ENCODE results near the gene NEMP1.
A peak's percentile ranks its signal among the peaks of the same experiment; 100 is the strongest.

NEMP1 gene

DNA sequence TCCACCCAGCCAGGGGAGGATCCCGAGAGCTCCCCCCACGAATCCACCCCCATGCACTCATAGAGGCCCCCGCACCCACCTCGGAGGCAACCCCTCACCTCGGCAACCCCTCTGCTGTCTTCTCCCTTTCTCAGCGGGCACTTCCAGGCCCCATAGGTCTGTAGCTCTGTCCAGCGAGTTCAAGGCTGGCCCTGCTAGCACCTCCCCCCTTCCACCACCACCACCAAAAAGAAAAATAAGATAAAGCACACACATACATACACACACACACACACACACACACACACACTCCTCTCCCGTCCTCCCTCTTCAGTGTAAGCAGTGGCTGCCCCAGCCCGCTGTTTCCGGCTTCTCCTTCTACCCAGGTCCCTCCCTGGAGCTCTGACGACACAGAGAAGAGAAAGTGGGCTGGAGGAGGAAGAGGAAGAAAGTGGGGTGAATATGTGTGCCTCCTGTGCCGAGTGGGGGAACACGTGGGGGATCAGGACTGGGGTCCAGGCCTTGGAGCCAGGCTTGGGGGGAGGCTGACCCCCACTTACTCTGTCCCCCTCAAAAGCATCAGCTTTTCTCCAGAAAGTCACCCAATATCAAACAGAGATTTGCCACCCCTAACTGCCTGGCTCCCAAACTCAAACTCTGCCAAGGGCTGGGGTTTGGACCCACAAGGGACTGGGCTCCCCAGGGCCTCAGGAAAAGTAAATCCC, 32.6 kb upstream of the NEMP1 start, which contains the start of gene STAT6:
Gene STAT6 (minus strand): TSS at position 332 of the 704 bp plus-strand sequence. CDS start 3,084 bp downstream, outside the sequence.
- peak; percentile 79 for ATAC-seq
- peaks cover 60% of the 10 kb centered on the region for H3K4me1 Mint-ChIP-seq

DNA sequence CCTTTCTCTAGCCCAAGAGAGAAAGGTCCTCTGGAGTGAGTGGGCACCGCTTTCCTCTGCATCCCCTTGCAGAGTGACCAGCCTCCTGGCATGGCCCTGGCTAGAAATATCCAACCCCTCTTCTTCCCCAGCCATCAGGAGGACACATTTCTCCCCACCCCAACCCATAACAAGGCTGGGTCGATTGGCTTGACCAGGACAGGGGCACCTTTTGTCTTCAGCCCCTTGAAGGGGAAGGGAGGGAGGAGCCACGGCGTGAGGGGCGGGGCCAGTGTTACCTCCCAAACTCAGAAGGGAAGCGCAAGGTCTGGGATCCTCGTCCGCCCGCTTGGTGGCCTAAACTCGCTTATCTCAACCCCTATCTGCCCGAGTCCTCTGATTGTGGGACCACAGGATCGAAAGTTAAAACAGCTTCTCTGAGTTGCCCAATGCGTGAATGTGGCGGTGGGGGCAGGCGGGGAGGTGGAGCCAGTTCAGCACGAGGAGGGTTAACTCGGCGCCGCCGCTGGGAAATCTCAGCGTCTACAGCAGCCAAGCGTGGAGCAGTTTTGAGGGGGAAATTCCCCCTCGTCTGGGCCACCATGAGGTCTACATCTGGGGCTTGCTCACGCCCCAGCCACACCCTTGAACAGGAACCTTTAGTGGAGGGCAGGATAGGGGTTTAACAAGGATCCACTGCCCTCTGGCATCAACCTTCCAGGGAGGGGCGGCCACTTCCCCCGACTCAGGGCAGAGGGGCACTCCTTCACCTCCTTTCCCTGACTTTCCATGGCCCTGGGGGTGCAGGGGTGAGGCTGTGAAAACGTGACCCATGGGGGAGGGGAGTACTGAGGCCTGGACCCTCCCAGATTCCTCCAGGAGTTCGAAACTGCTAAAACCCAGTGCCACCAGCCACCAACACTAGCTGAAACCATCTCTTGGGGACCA, 31.8 kb upstream of the NEMP1 start:
- Mint-ChIP-seq H3K4me1 (peaks cover 68% of the 10 kb centered on the region), H3K27ac (peak overlapping the region; percentile 95), H3K36me3 (peaks cover 68% of the 10 kb centered on the region), H3K4me3 (peak overlapping the region; percentile 88), H3K9me3 (no peaks in the 10 kb centered on the region)
- ATAC-seq (peak; percentile 56), DNase-seq (ENCODE audit: low spot score in 2 of 2) (peak; percentile 43 to 84)

More for the DNA sequence above, 32.6 kb upstream of the NEMP1 start, which contains the start of gene STAT6:
- peak within 1 kb of the TSS; percentile 95 for H3K27ac Mint-ChIP-seq
- H3K36me3 Mint-ChIP-seq: peaks cover 60% of the 10 kb centered on the region
- DNase-seq (ENCODE audit: low spot score in 2 of 2): peak; percentile 59 to 85
- H3K9me3 Mint-ChIP-seq: no peaks in the 10 kb centered on the region
- H3K4me3 Mint-ChIP-seq: peak within 1 kb of the TSS; percentile 88

DNA sequence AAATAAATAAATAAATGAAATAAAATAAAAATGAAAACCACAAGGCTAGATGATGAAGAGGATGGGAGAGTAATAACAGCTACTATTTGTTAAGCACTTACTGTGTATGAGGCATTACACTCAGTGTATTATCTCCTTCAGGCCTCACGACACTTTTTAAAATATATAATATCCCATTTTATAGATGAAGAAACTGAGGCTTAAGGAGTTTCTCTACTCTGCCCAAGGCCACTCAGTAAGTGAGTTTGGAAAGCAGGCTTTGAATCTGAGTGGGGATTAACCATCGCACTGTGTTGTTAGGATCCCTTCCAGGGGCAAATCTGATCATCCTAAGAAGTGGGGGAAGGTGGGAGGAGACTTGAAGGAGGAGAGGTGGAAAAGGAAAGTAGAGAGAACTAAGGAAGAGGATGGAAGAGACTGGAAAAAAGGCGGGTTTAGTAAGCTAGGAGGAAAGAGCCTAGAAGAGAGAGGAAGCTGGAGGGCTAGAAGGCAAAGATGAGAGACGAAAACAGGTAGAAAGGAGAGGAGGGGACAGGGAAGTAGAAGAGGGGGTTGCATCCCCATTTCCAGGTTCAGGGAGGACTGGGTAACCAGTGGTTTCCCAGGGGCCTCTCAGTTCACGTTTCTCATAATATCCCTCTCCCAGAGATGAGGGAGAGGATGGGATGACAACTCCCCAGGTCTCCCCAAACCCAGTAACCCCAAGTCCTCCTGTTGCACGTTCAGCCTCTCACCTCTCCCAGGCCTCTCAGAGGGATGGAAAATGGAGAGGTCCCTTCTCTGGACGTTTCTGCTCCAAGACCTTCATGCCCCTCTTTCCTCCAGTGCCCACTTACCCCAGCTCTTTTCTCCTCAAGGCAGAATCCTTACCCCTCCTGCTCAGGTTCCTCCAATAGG, 30.9 kb upstream of the NEMP1 start:
- Mint-ChIP-seq H3K4me3 (peak overlapping the region; percentile 88), H3K36me3 (peaks cover 77% of the 10 kb centered on the region), H3K4me1 (peaks cover 77% of the 10 kb centered on the region), H3K9me3 (no peaks in the 10 kb centered on the region), H3K27ac (peak overlapping the region; percentile 95)
- ATAC-seq (no peak), DNase-seq (ENCODE audit: low spot score in 2 of 2) (no peak)

DNA sequence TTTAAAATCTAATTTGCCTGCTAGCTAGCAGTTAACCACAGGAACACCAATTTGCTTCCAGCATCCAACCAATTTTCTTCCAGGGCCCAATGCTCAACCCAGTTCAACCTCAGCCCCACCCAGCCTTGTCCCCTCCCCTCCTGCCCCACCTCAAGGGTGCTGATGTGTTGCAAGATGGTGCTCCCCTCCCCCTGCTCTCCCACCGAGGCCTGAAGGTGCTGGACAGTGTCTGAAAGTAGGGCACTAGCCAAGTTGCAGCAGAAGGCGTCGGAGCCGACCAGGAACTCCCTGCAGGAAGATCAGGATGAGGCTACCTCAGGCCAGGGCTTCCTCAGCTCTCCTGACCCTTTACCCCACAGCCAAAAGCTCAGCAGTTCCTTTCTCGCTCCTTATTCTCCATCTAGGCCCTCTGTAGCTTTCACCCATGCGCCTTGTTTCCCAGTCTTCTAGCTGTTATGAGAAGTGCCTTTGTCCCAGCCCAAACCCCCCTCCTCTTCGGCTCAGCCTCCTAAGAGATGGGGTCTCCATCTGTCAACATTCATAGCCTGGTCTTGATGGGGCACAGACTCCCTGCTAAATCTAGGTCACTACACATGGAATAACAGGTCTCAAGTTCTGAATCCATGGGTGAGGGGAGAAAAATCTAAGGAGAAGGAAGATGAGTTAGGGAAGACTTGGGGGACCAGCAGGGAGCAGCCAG, 29.0 kb upstream of the NEMP1 start:
- Mint-ChIP-seq H3K36me3 (peaks cover 95% of the 10 kb centered on the region), H3K4me1 (peaks cover 80% of the 10 kb centered on the region), H3K27ac (peak overlapping the region; percentile 95), H3K4me3 (peak overlapping the region; percentile 88), H3K9me3 (no peaks in the 10 kb centered on the region)
- ATAC-seq (no peak), DNase-seq (ENCODE audit: low spot score in 2 of 2) (no peak)

DNA sequence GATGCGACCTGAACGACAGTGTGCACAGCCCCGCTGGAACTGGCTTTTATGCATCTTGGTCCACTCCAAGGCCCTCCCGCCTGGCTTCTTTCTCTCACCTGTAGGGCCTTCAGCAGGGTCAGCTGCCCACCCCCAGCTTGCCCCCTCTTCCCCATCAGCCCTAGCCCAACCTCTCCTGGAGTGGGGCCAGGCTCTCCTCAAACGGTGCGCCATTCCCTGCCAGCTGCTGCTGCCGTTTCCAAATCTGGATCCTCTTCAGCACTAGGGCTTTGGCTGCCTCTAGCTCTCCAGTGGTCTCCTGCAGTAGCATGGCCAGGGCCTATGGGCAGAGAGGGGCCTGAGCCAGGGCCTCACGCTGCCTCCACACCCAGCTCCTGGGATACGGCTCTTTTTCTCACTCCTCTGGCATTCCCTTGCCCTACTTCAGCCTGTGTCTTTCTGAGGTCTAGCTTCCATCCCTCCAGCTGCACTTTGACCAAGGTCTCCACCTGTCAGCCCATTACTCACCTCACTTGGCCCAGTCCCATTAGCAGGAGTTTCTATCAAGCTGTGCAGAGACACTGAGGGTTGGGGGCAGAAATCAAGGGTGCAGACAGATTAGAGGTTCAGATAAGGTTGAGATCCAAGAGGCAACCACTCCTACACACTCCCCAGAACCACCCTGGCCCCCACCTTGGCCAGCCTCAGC, 27.6 kb upstream of the NEMP1 start:
- Mint-ChIP-seq H3K4me1 (peaks cover 77% of the 10 kb centered on the region), H3K36me3 (peaks cover 97% of the 10 kb centered on the region), H3K9me3 (no peaks in the 10 kb centered on the region), H3K27ac (peak overlapping the region; percentile 95), H3K4me3 (no peak overlapping the region)
- ATAC-seq (no peak), DNase-seq (ENCODE audit: low spot score in 2 of 2) (no peak)

DNA sequence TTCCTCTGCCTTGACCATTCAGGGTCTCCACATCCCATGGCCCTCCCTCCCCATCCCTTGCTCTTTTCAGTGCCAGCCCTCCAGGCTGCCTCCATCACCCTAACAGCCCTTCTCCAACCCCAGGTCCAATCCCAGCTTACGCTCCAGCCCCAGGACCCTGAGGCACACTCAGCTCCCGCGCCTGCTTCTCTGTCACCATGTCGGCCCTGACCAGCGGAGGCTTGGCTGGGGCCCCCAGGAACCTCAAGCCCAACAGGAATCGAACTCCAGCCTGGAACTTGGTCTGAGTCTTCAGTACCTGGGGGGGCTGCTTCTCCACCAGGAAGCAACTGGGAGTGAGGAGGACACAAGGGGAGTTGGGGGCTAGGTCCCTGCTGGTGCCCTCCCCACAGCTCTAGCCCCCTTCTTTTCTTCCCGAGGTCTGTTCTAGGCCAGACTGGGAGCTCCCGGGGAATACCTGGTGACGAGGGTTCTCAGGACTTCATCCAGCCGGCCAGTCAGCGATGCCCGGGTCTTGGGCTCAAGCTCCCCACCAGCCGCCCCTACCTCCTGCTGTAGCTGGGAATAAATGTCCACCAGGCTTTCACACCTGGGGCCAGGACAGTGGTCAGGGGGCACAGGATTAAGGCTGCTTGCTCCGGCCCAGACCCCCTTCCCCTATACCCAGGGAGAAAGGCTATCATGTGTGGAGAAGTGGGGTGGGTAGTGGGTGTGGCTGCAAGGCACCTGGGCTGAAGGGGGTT, 26.6 kb upstream of the NEMP1 start:
- Mint-ChIP-seq H3K4me3 (no peak overlapping the region), H3K9me3 (no peaks in the 10 kb centered on the region), H3K27ac (peak overlapping the region; percentile 95), H3K4me1 (peaks cover 76% of the 10 kb centered on the region), H3K36me3 (peaks cover 100% of the 10 kb centered on the region)
- DNase-seq (ENCODE audit: low spot score in 2 of 2): no peak
- no peak for ATAC-seq

DNA sequence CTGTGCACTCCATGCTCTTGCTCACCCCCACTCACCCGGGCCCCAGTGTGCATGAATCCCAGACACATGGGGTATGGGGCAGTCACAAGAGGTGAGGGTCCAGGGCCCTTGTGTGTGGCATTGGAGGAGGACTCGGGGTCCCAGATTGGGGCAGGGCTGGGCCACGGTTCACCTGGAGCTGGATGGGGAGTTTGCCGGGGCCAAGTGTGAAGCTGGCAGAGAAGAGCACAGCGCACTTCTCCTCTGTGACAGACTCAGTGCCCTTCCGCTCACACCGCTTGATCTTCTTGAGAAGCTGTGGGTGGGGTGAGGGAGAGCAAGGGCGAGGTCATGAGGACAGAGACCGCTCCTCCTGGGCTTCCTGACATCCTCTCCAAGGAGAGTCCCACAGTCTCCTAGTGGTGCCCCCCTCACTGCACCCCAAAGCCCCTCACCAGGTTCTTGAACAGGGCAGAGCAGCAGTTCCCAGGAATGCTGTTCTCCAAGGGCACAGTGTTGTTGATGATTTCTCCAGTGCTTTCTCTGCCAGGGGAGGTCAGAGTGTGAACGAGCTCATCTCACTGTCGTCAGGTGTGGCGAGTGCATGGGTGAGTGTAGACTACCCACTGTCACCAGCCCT, 25.8 kb upstream of the NEMP1 start:
- Mint-ChIP-seq H3K27ac (peak overlapping the region; percentile 56), H3K9me3 (no peaks in the 10 kb centered on the region)

DNA sequence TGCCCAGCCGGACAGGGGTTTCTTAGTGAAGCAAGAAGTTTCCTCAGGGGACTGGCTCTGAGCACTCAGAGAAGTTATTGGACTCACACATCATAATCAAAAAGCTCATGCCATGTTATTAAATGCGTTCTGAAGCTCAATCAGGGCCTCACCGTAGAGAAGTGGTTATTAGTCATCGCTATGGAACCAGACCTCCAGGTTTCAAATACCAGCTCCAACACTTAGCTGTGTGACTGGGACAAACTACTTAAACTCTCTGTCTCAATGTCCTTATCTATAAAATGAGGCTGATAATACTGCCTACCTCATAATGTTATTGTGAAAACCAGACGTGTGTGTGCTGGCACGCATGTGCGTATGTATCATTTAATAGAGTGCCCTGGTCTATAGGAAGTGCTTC, 25.3 kb upstream of the NEMP1 start:
- DNase-seq (ENCODE audit: low spot score in 2 of 2) (no peak), ATAC-seq (no peak)
- peaks cover 100% of the 10 kb centered on the region for H3K36me3 Mint-ChIP-seq
- no peaks in the 10 kb centered on the region for H3K9me3 Mint-ChIP-seq
- peaks cover 75% of the 10 kb centered on the region for H3K4me1 Mint-ChIP-seq
- peak overlapping the region; percentile 37 for H3K27ac Mint-ChIP-seq
- no peak overlapping the region for H3K4me3 Mint-ChIP-seq

More for the DNA sequence above, 25.8 kb upstream of the NEMP1 start:
- Mint-ChIP-seq H3K4me1 (peaks cover 75% of the 10 kb centered on the region), H3K4me3 (no peak overlapping the region), H3K36me3 (peaks cover 100% of the 10 kb centered on the region)
- no peak for ATAC-seq
- no peak for DNase-seq (ENCODE audit: low spot score in 2 of 2)

DNA sequence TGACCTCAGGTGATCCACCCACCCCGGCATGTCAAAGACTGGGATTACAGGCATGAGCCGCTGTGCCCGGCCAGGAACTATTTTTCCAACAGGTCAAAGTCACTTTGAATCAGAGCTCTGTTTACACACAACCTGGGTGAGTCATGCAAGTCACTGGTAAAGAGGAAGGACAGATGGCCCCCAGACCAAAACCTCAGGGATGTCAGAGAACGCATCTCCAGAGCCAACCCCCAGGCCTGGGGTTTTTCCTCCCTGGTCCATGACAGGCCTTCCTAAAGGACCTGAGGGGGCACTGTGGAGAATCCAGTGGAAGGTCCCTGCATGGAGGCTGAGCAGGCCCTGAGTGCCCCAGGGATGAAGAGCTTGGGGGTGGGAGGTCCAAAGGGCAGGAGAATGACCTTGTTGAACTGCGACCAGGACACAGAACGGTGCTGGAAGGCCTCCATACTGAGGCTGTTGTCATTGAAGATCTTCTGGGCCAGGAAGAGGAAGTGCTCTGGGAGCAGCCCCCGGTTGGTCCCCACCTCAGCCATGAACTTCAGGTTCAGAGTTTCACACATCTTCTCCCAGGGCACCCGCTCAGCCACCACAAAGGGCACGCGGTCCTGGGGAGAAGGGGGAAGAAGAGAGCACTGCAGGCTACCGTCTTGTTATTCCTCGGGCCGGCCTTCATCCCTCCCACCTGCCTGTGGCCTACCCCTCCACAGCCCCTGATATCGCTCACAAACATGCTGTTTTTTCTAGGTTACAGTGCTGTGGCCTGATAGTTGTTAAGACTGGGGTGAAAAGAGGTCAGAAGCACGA, 23.5 kb upstream of the NEMP1 start:
- Mint-ChIP-seq H3K4me3 (no peak overlapping the region), H3K4me1 (peaks cover 57% of the 10 kb centered on the region), H3K36me3 (peaks cover 100% of the 10 kb centered on the region), H3K9me3 (no peaks in the 10 kb centered on the region), H3K27ac (peak overlapping the region; percentile 60)
- DNase-seq (ENCODE audit: low spot score in 2 of 2): no peak
- ATAC-seq: peak; percentile 15

DNA sequence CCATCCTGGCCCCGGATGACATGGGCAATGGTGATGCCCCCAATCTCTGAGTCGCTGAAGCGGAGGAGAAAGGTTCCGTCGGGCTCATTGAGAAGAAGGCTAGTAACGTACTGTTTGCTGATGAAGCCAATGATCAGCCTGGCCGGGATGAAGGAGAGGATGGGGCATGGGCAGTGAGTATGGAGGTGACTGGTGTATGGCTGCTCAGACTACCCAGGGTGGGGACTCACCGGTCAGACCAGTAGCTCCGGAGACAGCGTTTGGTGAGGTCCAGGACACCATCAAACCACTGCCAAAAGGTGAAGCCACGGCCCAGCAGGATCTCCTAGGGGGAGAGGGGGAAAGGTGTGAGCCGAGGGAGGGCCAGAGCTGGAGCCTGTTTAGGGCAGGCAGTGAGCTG, 21.2 kb upstream of the NEMP1 start:
- H3K4me1 Mint-ChIP-seq: peaks cover 54% of the 10 kb centered on the region

DNA sequence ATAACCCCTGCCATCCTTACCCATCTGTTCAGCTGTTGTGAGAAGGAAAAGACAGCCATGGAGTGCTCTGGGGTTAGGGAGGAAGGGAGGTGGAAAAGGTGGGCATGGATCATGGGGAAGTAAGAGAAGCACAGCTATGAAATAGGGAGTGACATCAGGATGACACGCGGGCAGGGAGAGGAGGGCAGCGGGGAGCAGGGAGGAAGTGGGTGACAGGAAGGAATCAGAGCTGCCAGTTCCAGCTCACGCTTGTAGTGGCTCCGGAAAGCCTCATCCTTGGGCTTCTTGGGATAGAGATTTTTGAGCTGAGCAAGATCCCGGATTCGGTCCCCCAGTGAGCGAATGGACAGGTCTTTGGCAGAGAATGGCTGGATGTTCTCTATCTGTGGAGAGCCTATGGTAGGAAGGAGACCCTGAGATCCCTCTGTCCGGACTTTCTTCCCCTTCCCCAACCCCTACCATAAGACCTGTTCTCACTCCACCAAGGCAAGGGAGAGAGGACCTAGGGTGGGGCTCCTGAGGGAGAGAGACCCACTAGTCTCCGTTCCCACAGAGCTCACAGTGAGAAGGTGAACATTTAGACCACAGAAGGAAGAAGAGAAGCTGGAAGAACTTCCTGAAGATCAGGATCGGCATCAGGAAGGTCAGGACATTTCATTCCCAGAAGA, 20.6 kb upstream of the NEMP1 start:
- no peak for DNase-seq (ENCODE audit: low spot score in 2 of 2)
- peaks cover 54% of the 10 kb centered on the region for H3K4me1 Mint-ChIP-seq
- H3K27ac Mint-ChIP-seq: peak overlapping the region; percentile 60
- peaks cover 100% of the 10 kb centered on the region for H3K36me3 Mint-ChIP-seq
- H3K4me3 Mint-ChIP-seq: no peak overlapping the region
- ATAC-seq: no peak
- no peaks in the 10 kb centered on the region for H3K9me3 Mint-ChIP-seq

More for the DNA sequence above, 21.2 kb upstream of the NEMP1 start:
- DNase-seq (ENCODE audit: low spot score in 2 of 2) (no peak), ATAC-seq (no peak)
- no peaks in the 10 kb centered on the region for H3K9me3 Mint-ChIP-seq
- H3K4me3 Mint-ChIP-seq: no peak overlapping the region
- peak overlapping the region; percentile 60 for H3K27ac Mint-ChIP-seq
- H3K36me3 Mint-ChIP-seq: peaks cover 100% of the 10 kb centered on the region

DNA sequence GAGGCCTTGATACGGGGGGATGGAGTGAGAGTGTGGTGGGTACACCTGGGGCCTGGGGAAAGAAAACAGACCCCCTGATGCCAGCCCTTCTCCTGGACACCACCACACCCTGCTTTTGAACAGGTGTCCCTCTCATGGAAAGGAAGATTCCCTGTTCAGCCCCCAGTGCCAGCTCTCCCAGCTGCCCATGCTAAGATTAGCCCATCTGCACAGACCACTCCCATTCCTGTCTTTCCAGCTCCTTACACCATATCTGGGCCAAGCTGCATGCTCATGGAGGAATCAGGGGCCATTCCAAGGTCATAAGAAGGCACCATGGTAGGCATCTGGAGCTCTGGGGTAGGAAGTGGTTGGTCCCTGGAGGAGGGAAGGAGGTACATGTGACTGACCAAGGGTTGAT, 20.0 kb upstream of the NEMP1 start:
- no peaks in the 10 kb centered on the region for H3K9me3 Mint-ChIP-seq
- H3K4me1 Mint-ChIP-seq: peaks cover 56% of the 10 kb centered on the region
- H3K36me3 Mint-ChIP-seq: peaks cover 100% of the 10 kb centered on the region
- no peak overlapping the region for H3K4me3 Mint-ChIP-seq
- no peak for ATAC-seq
- peak overlapping the region; percentile 60 for H3K27ac Mint-ChIP-seq
- no peak for DNase-seq (ENCODE audit: low spot score in 2 of 2)
